HG03175 (cell line): Measurements from ENCODE around the gene SMYD3.

ENCODE experiments used
- ATAC-seq: cut with Tn5 transposase; IDR thresholded peaks from one replicate; pipeline ENCODE4 v1.9.1; 2021; ENCODE audit warnings: mild to moderate bottlenecking, moderate library complexity; ENCODE audit not compliant: unreplicated experiment

The SMYD3 gene

DNA sequence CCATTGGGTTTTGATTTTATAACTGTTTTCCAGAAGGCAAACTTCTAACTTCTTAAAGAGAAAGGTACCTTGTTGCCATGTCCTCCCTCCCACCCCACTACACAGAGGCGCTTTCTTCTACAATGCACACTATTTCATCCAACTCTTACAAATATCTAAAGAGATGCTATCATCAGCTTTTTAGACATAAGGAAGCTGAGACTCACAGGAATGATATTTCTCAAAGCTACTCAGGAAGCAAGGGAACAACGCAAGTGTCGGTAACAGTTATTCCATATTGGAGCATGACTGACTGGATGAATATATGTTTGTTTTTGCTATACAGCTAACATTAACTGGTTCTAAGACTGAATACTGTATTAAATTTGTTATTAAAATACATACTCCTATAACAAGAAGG, 318.0 kb downstream of the SMYD3 start:
- no peak for ATAC-seq

DNA sequence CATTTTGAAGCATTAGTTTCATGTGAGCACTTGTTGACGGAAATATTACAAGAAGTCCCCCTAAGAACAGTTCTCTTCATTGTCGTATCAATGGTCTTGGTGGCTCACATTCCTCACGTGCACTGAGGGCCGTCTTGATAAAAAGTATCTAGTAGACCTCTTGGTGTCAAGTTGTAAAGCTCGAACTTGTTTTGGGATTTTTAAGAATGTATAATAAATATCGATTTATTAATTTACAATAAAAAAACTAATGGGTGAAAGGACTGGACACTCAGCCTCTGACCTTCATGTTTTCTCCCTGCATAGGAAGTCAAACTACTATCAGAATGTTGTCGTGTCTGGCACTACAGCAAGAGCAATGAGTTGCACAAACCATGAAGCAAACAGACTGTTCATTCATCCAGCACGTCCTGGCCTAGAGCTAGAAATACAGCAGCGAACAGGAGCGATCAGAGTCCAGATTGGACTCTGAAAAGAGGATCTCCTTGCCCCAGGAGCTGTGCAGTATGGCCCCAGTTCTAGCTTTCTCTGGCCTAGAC, 319.2 kb downstream of the SMYD3 start:
- ATAC-seq: no peak

DNA sequence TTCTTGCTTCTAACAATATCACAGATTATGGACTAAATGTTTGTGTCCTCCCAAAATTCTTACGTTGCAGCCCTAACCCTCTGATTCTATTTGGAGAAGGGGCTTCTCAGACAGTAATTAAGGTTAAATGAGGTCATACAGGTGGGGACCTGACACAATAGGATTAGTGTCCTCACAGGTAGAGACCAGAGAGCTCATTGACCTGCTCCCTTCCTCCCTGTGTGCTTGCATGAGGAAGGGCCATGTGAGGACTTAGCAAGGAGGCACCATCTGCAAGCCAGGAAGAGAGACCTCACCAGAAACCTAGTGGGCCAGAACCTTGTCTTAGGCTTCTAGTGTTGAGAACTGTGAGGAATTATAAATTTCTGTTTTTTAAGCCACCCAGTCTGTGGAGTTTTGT, 322.6 kb downstream of the SMYD3 start:
- ATAC-seq: no peak

DNA sequence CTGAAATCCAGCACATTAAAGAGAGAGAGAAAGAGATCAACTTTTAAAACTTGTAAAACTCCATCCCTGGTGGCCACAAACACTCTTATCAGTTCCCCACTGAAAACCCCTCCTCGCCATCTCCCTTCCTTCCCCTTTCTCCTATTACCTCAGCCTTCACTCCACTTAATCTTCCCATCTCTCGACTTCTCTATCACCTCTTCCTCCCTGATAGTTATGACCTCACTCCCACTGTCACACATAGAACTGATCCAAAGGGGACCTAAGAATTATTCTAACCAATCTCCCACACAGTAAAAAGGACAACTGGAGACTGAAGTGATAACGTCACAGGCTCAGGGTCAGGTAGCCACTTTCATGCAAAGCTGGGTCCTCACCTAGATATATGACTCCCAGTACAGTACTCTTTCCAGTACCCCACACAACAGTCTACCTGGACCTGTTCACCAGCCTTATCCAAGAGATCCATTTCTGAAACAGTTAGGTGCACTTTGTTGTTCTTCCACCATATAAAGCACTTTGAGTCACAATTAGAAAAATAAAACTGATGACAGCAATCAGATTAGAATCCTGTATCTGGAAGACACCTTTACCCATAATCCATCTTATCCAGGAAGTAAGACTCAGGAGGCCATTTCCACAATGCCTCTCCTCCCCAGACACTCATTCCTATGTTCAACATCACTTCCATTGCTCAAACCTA, 324.8 kb downstream of the SMYD3 start:
- ATAC-seq: no peak

DNA sequence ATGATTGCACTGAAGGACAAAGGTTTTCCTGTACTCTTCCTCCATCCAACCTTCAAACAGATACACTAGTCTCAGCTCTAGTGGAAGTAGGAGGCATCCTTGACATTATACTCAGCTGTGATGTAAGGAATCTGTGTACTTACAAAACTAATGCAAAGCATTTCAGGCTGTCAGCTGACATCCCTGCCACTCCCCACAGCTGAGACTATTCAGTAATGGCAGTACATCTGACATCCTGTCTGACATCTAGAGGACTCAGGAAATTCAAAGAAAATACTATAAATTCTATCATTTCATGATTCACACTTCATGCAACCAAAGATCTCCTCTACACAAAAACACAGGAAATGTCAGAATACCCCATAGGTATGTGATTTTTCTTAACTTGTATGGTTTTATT, 325.8 kb downstream of the SMYD3 start:
- no peak for ATAC-seq

DNA sequence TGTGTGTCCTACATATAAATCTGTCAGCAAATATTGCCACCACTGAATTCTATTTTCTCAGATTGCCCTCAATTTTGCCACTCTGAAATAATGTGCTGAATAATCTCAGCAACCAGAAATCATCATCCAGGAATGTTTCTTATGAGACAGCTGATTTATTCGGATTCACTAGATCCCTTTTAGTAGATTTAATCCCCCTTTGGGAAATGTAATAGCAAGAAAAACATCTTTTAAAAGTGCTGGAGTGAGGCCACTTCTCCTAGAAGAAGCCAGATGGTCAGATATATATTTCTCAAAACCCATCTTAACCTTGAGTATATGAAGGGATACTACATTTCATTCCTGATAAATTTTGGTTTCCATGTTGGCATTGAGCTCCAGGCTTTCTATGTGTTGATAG, 327.7 kb downstream of the SMYD3 start:
- ATAC-seq: no peak

DNA sequence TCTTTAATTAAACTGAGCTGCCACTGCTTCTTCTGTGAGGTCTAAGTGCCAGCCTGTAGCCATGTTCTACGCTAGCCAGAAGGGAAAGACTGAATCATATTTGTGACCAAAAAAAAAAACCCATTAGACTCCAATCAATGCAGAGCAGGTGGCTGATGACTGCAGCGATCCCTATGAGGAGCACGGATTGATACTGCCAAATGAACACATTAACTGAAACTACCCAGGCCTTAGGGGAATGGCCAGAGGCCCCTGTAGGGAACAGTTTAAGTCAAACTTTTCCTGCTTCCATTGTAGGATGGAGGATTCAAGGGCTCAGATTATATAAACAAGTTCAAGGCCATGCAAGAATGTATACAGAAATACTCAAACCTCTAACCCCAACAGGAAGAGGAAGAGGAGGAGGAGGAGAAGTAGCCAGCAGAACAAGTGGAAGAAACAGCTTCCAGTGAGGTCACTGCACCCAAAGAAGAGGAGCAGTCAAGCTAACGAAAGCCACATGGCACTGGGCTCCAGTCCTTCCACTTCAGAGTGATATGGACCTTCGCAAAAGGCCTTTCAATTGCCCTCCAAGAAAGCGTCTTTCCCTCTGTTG, 328.3 kb downstream of the SMYD3 start:
- ATAC-seq: no peak

DNA sequence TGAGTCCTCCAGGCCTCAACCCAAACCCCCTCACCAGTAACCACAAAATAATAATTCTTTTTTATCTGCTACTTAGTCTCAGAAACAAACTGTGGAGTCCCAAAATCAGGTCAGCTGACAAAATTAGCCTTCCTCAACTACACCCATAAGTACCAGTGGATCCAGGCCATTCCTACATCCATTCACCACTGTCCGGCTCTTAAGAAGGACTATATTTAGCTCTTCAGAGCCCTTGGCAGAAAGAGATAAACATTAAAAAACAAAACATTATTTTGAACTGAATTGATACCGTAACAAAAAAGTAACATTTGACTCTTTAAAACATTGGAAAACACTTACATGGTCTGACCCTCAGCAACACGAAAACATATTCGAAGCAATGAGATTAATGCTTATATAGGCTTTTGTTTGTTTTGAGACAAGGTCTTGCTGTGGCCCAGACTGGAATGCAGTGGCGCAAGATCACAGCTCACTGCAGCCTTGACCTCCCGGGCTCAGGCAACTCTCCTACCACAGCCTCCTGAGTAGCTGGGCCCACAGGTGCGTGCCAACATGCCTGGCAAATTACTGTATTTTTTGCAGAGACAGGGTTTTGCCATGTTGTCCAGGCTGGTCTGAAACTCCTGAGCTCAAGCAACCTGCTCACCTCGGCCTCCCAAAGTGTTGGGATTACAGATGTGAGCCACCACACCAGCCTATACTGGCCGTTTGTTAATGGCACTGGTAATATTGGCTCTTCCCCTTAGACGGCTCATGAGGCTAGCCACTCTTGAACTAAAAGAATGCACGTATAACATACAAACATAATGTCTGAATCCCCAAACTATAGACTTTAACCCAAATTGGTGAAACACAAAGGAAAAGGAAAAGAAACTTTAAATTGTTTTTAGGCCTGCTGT, 330.7 kb downstream of the SMYD3 start:
- ATAC-seq: no peak

DNA sequence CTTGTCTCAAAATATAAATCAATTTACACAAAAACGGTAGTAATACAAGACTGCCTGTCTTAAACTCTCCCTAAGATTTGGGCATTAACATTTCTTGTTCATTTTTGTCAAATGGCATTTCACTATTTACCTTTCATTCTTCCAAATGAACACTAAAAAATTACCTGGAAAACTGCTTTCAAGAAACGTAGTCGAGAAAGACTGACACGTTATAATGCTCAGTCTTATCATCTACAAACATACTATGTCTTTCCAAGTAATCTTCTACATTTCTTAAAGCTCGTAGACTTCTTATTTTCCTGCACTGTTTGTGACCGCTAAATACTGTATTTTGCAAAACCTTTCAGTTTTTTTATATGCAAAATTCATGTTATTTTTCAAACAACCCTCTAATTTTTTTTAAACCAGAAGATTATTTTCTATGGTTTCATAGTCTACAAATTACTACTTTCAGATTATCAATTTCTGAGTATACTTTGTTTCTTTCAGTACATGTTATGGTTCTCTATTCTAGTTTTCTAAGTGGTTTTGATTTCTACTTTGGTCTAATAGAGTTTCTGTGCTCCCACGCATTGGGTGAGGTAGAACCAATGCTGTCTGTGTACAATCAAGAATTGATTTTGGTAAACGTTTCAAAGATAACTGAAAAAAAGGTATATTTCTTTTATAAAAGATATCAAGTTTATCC, 336.4 kb downstream of the SMYD3 start:
- ATAC-seq: no peak

DNA sequence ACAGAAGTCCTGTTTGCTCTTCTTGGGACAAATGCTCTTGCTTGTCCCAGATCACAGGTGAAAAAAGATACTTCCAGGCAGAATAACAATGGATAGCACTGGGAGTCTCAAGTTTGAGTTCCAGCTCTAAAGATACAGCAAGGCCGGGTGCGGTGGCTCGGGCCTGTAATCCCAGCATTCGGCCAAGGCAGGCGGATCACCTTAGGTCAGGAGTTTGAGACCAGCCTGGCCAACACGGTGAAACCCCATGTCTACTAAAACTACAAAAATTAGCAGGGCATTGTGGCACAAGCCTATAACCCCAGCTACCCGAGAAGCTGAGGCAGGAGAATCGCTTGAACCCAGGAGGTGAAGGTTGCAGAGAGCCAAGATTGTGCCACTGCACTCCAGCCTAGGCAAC, 337.6 kb downstream of the SMYD3 start:
- no peak for ATAC-seq

DNA sequence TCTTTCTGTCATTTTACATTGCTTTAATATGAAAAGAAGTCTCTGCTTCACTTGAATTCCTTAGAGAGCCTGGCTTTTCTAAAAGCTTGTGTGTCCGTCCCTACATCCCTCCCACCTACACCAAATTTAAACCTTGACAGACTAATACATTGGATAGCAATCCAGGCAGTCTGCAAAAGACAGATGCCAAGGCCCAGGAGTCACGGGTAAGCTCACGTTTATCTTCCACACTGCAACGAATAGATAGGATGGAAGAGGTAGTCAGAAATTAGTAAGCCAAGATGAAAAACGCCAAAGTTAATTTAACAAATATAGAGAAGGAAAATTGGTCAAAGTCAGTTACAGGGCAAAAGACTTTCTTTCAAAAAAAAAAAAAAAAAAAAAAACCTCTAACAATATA, 338.1 kb downstream of the SMYD3 start:
- ATAC-seq: no peak

DNA sequence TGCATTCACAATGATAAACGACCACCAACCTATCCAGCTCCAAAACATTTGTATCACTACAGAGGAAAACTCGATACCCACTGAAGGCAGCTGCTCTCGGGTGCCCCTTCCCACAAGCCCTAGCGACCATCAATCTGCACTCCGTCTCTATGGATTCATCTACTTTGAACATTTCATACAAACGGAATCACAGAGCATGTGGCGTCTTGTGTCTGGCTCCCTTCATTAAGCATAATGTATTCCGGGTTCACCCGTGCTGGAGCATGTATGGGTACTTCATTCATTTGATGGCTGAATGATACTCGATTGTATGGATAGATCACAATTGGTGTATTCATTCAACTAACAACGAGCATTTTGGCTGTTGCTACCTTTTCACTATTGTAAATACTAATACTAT, 340.2 kb downstream of the SMYD3 start:
- ATAC-seq: no peak

DNA sequence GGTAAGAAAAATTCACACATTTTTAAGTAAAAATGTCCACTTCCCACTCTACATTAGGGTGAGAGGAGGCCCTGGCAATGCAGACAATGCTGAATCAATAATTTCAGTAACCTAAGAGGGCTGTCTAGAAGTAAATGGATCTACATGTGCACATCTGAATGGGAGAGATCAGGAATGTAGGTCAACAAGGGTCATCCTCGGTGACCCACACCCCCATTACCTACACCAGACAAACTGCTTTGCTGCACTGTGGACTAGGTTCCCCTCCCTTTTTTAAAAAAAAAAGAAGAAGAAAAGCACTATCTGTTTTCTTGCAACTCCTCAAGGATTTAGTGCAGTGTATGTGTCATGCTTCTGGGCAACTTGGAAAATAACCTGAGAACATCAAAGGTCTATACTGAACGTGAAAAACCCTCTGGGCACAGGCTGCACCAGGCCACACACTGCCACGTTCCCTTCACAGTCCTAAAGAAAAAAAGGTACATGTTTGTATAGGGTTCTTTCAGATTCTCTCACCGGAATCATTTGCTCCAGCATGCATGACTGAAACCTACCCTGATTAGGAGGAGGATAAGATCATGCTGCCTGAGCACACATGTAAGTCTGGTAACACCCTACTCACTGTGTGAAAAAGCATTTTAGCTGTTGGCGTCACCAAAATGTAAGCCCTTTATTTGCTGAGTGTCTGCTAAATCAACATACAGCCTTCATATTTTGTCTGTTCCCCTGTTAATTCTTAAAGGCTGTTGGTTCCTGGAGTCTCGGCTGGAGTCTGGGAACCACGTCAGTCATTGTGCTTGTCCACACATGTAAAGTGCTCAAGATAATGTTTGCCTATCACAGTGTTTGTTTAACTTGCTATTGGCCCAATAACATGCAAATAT, 341.0 kb downstream of the SMYD3 start:
- ATAC-seq: no peak

DNA sequence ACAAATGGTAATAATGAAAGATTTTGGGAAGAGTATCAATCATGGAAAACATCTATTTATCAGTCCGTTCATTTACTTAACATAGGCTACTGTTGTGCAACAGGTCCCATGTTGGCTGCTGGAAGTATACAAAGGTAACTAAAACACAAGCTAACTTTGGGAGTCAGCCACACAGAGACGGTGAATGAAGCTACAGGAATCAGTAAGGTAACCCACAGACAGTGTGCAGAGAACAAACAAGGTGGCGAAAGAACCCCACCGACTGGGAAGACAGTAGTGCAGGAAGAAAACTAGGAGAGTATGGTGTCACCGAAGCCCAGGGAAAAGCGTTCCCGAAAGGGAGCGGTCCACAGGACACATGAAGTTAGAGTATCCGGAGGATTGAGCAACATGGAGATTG, 342.3 kb downstream of the SMYD3 start:
- no peak for ATAC-seq

DNA sequence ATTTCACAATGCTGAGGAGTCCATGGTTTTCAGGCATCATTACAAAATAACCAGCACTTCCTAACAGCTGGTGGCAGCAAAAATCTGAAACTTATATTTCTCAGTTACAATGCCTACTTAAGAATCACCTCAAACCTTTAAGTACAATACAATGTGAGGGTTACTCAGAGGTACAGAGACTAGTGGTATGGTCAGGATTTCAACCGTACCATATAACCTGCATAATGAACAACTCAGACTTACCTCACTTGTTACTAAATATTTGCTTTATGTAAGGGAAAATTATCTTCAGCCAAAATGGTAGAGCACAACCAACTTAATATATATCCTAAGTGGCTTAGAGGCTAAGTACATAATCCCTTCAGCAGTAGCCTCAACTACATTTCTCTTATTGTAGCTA, 344.5 kb downstream of the SMYD3 start:
- ATAC-seq: no peak

DNA sequence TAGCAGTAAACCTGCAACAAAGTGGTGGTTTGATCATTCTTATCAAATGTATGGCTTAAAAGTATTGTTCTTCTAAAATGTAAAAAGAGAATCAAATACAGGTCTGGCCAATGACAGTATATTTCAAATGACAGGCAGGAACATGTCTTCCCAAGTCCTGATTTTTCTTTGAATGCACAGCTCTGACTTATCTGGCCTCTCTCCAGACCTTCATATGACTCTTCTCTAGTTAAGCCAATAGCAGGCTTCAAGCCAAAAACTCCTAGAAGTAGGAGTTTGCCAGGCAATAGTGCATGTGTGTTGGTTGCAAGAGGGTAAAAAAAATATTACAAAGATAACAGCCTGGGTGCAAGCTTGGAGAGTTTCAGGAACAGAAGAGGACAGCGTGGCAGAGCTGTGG, 345.5 kb downstream of the SMYD3 start:
- no peak for ATAC-seq

DNA sequence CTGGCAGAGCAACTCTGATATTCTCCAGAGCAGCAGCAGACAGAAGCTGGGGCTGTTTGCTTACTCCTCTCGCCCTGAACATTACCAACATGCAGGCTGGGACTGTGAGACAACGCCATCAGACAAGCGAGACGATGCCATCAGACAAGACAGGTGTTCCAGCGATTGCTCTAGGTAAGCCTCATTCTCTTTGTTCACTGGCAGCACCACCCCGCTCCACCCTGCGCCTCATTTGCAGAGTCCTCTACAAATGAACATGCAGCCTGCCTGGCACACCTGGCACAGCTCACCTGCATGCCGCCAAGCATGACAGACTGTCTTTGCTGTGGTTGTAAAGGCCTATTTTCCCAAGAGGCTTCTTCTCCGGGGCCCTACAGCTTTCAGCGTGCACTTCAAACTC, 346.2 kb downstream of the SMYD3 start:
- no peak for ATAC-seq

DNA sequence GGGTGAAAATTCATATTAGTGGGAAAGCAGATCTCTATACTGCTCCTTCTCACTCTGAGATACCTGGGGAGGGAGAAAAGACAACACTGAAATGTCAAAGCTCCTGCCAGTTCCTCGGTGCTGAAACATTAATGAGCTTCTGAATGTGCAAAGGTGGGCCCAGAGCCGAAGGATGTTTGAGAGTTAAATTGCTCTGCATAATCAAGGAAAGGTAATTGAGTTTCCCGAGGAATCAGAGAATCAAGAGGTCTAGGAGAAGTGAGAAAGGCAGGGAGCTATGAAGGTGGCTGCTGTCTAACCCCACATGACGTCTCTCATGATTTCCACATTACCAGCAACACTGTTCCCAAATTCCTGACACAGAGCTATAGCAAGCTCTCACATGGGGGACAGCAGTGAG, 346.7 kb downstream of the SMYD3 start:
- no peak for ATAC-seq

DNA sequence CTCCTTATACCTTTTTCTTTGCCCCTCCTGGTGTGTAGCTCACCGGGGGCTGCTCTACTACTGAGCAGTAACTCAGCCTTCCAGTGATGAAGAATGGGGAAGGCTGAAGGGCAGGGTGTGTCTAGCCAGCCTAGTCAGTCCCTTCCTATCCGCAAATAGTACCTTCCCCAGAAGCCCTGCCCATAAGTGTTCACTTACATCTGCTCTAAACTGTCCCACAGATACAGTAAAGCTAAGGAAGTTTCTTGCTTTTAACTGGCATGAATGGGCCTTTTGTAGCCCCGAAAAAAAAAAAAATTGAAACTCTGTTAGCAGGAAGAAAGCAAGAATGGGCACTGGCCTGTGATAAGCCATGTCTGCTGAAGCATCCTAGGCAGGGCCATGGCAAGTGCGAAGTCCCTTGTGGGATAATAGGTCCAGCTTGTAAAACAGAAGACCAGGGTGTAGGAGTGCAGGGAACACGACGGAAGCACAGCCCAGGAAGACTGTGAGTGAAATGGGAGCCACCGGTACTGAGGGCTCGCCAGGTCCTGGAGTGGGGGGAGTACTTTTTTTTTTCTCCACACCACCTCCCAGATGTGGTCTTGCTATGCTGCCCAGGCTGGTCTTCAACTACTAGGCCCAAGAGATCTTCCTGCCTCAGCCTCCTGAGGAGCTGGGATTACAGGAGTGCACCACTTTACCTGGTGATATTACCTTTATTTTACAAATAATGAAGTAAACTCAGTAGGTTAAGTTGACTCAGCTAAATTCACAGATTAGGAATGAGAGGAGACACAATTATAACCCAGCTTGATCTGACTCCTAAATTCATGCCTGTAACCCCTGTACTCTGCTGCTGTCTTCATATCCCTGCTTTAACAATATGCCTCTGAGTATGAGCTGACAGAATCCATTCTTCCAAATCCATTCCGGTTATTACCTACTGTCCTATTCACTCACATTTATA, 347.5 kb downstream of the SMYD3 start:
- no peak for ATAC-seq
